Ectodermal cell (in vitro differentiated cells): Measurements from ENCODE around the gene ELAVL2.

Source experiments
- H3K27ac ChIP-seq: 2 replicates; pipeline ENCODE4 v1.7.0; 2013; ENCODE audit warnings: mild to moderate bottlenecking, low read depth, low read length; ENCODE audit not compliant: insufficient read depth, poor library complexity, severe bottlenecking
- H3K27me3 ChIP-seq: 2 replicates; pipeline ENCODE4 v1.7.0; 2013; ENCODE audit warnings: mild to moderate bottlenecking, low read length; ENCODE audit not compliant: insufficient read depth, control insufficient read depth, poor library complexity, severe bottlenecking
- H3K36me3 ChIP-seq: one replicate; pipeline ENCODE4 v1.7.0; 2013; ENCODE audit warnings: low read length; ENCODE audit not compliant: control insufficient read depth, insufficient read depth
- H3K4me1 ChIP-seq: one replicate; pipeline ENCODE4 v1.7.0; 2013; ENCODE audit warnings: low read length; ENCODE audit not compliant: control insufficient read depth, insufficient read depth
- H3K4me3 ChIP-seq: 2 replicates; pipeline ENCODE4 v1.7.0; 2013; ENCODE audit warnings: low read depth, low read length, control low read depth; ENCODE audit not compliant: insufficient read depth
- H3K9me3 ChIP-seq: 2 replicates; pipeline ENCODE4 v1.7.0; 2013; ENCODE audit warnings: mild to moderate bottlenecking, low read length, moderate library complexity; ENCODE audit not compliant: control insufficient read depth
- WGBS, 2 experiments: methylation state at CpG; one replicate each; pipeline ENCODE4 v1.1.7; 2013; ENCODE audit warnings: missing lambda C conversion rate in 2 of 2; 5-methylcytosine and 5-hydroxymethylcytosine counted together

ELAVL2 gene

GRCh38 chr9:23830929-23831730 lies 5.1 kb upstream of the ELAVL2 start:
- WGBS, 2 experiments: 1% methylated on average over 27 to 28 of the region's 28 CpGs
- H3K27me3 ChIP-seq: peaks cover 43% of the 10 kb centered on the region

GRCh38 chr9:23830476-23830805 lies 4.4 kb upstream of the ELAVL2 start:
- no peaks in the 10 kb centered on the region for H3K36me3 ChIP-seq
- no peaks in the 10 kb centered on the region for H3K9me3 ChIP-seq
- peaks cover 14% of the 10 kb centered on the region for H3K4me1 ChIP-seq
- 19 to 21% methylated on average over 3 to 5 of the region's 5 CpGs for WGBS, 2 experiments
- peaks cover 49% of the 10 kb centered on the region for H3K27me3 ChIP-seq
- H3K27ac ChIP-seq: no peak overlapping the region
- H3K4me3 ChIP-seq: no peak overlapping the region

More at GRCh38 chr9:23830929-23831730, 5.1 kb upstream of the ELAVL2 start:
- no peak overlapping the region for H3K27ac ChIP-seq
- H3K36me3 ChIP-seq: no peaks in the 10 kb centered on the region
- H3K4me1 ChIP-seq: peaks cover 13% of the 10 kb centered on the region
- H3K4me3 ChIP-seq: peak overlapping the region; percentile 28
- H3K9me3 ChIP-seq: no peaks in the 10 kb centered on the region

GRCh38 chr9:23829580-23830475 lies 3.8 kb upstream of the ELAVL2 start:
- Histone ChIP-seq H3K36me3 (no peaks in the 10 kb centered on the region), H3K4me1 (peaks cover 17% of the 10 kb centered on the region), H3K9me3 (no peaks in the 10 kb centered on the region), H3K4me3 (no peak overlapping the region), H3K27ac (no peak overlapping the region), H3K27me3 (peaks cover 54% of the 10 kb centered on the region)
- WGBS, 2 experiments: 2% methylated on average over 21 to 22 of the region's 22 CpGs

GRCh38 chr9:23825700-23826099 lies 340 bp downstream of the ELAVL2 start:
- H3K36me3 ChIP-seq: no peaks in the 10 kb centered on the region
- peaks cover 71% of the 10 kb centered on the region for H3K27me3 ChIP-seq
- H3K27ac ChIP-seq: peak overlapping the region; percentile 44
- WGBS, 2 experiments: 1 to 3% methylated on average over 12 of the region's 12 CpGs
- H3K9me3 ChIP-seq: no peaks in the 10 kb centered on the region
- H3K4me3 ChIP-seq: peak overlapping the region; percentile 60
- peaks cover 34% of the 10 kb centered on the region for H3K4me1 ChIP-seq

GRCh38 chr9:23824830-23825591 lies 1.0 kb downstream of the ELAVL2 start:
- WGBS, 2 experiments: 0% methylated on average over 25 of the region's 25 CpGs
- Histone ChIP-seq H3K4me3 (peak overlapping the region; percentile 60), H3K9me3 (no peaks in the 10 kb centered on the region), H3K4me1 (peaks cover 34% of the 10 kb centered on the region), H3K27ac (no peak overlapping the region), H3K36me3 (no peaks in the 10 kb centered on the region), H3K27me3 (peaks cover 71% of the 10 kb centered on the region)

- Histone ChIP-seq H3K4me3 (peak overlapping the region; percentile 60), H3K27ac (no peak overlapping the region)
- WGBS, 2 experiments: 3 to 4% methylated on average over 36 of the region's 36 CpGs
Observed at GRCh38 chr9:23823986-23824829, 1.8 kb downstream of the ELAVL2 start.

GRCh38 chr9:23823269-23823668 lies 2.8 kb downstream of the ELAVL2 start:
- 22 to 23% methylated on average over 11 of the region's 11 CpGs for WGBS, 2 experiments
- H3K4me3 ChIP-seq: peak overlapping the region; percentile 68
- H3K4me1 ChIP-seq: peaks cover 50% of the 10 kb centered on the region
- no peak overlapping the region for H3K27ac ChIP-seq
- no peaks in the 10 kb centered on the region for H3K36me3 ChIP-seq
- H3K9me3 ChIP-seq: no peaks in the 10 kb centered on the region
- H3K27me3 ChIP-seq: peaks cover 71% of the 10 kb centered on the region

More at GRCh38 chr9:23823986-23824829, 1.8 kb downstream of the ELAVL2 start:
- H3K4me1 ChIP-seq: peaks cover 42% of the 10 kb centered on the region
- peaks cover 71% of the 10 kb centered on the region for H3K27me3 ChIP-seq
- H3K9me3 ChIP-seq: no peaks in the 10 kb centered on the region
- H3K36me3 ChIP-seq: no peaks in the 10 kb centered on the region

- H3K4me1 ChIP-seq: peaks cover 52% of the 10 kb centered on the region
- no peak overlapping the region for H3K27ac ChIP-seq
- H3K4me3 ChIP-seq: peak overlapping the region; percentile 68
- peaks cover 67% of the 10 kb centered on the region for H3K27me3 ChIP-seq
- no peaks in the 10 kb centered on the region for H3K9me3 ChIP-seq
- WGBS, 2 experiments: 1% methylated on average over 45 to 46 of the region's 46 CpGs
- no peaks in the 10 kb centered on the region for H3K36me3 ChIP-seq
Observed at GRCh38 chr9:23822261-23823169, 3.5 kb downstream of the ELAVL2 start.
